Suprapubic skin (tissue), 4 donors: Measurements from ENCODE around the gene COL6A3.

Experiments
- CTCF ChIP-seq, 2 donors: fragments of 200-600 bp in 1 of 2; fragments of 450-650 bp in 1 of 2; sonication (generic) in 1 of 2; IDR thresholded peaks; one replicate each; pipeline ENCODE4 v1.5.1; 2016 to 2019; ENCODE audit warnings: antibody characterized with exemption in 2 of 2, mild to moderate bottlenecking in 1 of 2, moderate library complexity in 1 of 2
- EP300 ChIP-seq: sonication (generic); formaldehyde crosslinking; IDR thresholded peaks from one replicate; pipeline ENCODE4 v1.6.1; 2017; ENCODE audit warnings: antibody characterized with exemption
- POLR2AphosphoS5 ChIP-seq, 3 donors: sonication (generic); formaldehyde crosslinking; IDR thresholded peaks; one replicate each; pipeline ENCODE4 v1.6.1; 2017; ENCODE audit warnings: antibody characterized with exemption in 3 of 3

DNA sequence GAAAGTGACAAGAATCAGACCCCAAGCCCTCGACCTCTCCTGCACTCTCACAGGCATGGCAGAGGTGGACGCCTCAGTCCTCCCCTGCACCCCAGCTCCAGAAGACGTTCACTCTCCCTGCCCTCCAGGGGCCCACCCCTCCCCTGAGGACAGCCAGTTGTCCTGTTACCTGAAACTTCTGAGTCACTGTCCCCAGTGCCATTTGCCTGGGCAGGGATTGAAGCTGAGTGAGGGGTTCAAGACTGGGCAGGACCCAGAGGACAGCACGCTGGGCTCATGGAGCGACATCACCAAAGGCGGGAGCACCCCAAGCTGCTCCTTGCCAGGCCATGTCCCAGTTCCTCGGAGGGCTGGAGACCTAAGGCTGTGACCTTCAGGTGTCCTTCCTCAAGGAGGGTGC, 34.2 kb upstream of the COL6A3 start:
- no peak for TF ChIP-seq CTCF (IDR thresholded peaks at IDR 0.05)
- TF ChIP-seq EP300 = no peak
- no peak for TF ChIP-seq POLR2AphosphoS5 (IDR thresholded peaks at IDR 0.05)
